ENCODE measurements around the gene ALDH1B1.

ALDH1B1 gene

GRCh38 chr9:38415856-38416255 lies 23.4 kb downstream of the ALDH1B1 start:
- no peak for ATAC-seq
- DNase-seq: no peak

- no peak for ATAC-seq
- DNase-seq: no peak
Measured at GRCh38 chr9:38416461-38416860, 24.0 kb downstream of the ALDH1B1 start.

- DNase-seq: peak; percentile 43
- ATAC-seq: no peak
Measured at GRCh38 chr9:38417003-38417945, 24.8 kb downstream of the ALDH1B1 start.

GRCh38 chr9:38418366-38418765 lies 25.9 kb downstream of the ALDH1B1 start:
- DNase-seq (no peak), ATAC-seq (no peak)

GRCh38 chr9:38419181-38419580 lies 26.7 kb downstream of the ALDH1B1 start:
- ATAC-seq: no peak
- no peak for DNase-seq

GRCh38 chr9:38421498-38422211 lies 29.2 kb downstream of the ALDH1B1 start:
- DNase-seq: no peak
- no peak for ATAC-seq

- ATAC-seq: no peak
- DNase-seq: no peak
Measured at GRCh38 chr9:38422555-38423260, 30.2 kb downstream of the ALDH1B1 start.

GRCh38 chr9:38423273-38423972 lies 30.9 kb downstream of the ALDH1B1 start:
- no peak for DNase-seq
- no peak for ATAC-seq

GRCh38 chr9:38423973-38424843 lies 31.7 kb downstream of the ALDH1B1 start, which contains the start of gene IGFBPL1:
Gene IGFBPL1, minus strand, starts transcription at chr9:38424454. Its CDS starts 30 bp downstream, at chr9:38424424.
- peak; percentile 38 for ATAC-seq
- peak; percentile 20 for DNase-seq

- ATAC-seq (no peak), DNase-seq (no peak)
Measured at GRCh38 chr9:38424918-38425317, 32.4 kb downstream of the ALDH1B1 start.

- DNase-seq: no peak
- no peak for ATAC-seq
Measured at GRCh38 chr9:38428062-38428461, 35.6 kb downstream of the ALDH1B1 start.

GRCh38 chr9:38431116-38431515 lies 38.6 kb downstream of the ALDH1B1 start:
- no peak for ATAC-seq
- no peak for DNase-seq

- no peak for ATAC-seq
- no peak for DNase-seq
Measured at GRCh38 chr9:38432922-38433510, 40.5 kb downstream of the ALDH1B1 start.

GRCh38 chr9:38434365-38434764 lies 41.9 kb downstream of the ALDH1B1 start:
- no peak for ATAC-seq
- DNase-seq: no peak

GRCh38 chr9:38434853-38435252 lies 42.4 kb downstream of the ALDH1B1 start:
- DNase-seq (no peak), ATAC-seq (no peak)

GRCh38 chr9:38435521-38435920 lies 43.0 kb downstream of the ALDH1B1 start:
- no peak for ATAC-seq
- no peak for DNase-seq

- no peak for ATAC-seq
- DNase-seq: no peak
Measured at GRCh38 chr9:38436708-38437107, 44.2 kb downstream of the ALDH1B1 start.

GRCh38 chr9:38437193-38437823 lies 44.8 kb downstream of the ALDH1B1 start:
- no peak for DNase-seq
- no peak for ATAC-seq

- no peak for ATAC-seq
- no peak for DNase-seq
Measured at GRCh38 chr9:38439291-38439915, 46.9 kb downstream of the ALDH1B1 start.

GRCh38 chr9:38439916-38440301 lies 47.4 kb downstream of the ALDH1B1 start:
- ATAC-seq: no peak
- no peak for DNase-seq

All from stimulated activated naive CD8-positive, alpha-beta T cell treated with anti-CD3 and anti-CD28 coated beads, Interleukin-15, Interleukin-2, amounts not matched to agents 100 U/mL and 50 U/mL, for 24 hours (primary cell).